HG02588 (cell line): Measurements from ENCODE around the gene NR1D2.
"Not testable (repeated sequence)": the region's sequence is repeated elsewhere in the genome, so short reads cannot be mapped to it uniquely, and the experiment has no call there.

ENCODE experiments used
- ATAC-seq: cut with Tn5 transposase; IDR thresholded peaks from one replicate; pipeline ENCODE4 v1.9.1; 2021; ENCODE audit warnings: mild to moderate bottlenecking, moderate library complexity; ENCODE audit not compliant: unreplicated experiment

NR1D2 gene

GRCh38 chr3:24002129-24002528, 57.0 kb downstream of the NR1D2 start:
- ATAC-seq: no peak

GRCh38 chr3:24003466-24003865, 58.4 kb downstream of the NR1D2 start:
- ATAC-seq: no peak

GRCh38 chr3:24004171-24004938, 59.3 kb downstream of the NR1D2 start:
- peak; percentile 90 for ATAC-seq

GRCh38 chr3:24005669-24006068, 60.6 kb downstream of the NR1D2 start:
- no peak for ATAC-seq

- ATAC-seq: not testable (repeated sequence)
Observed at GRCh38 chr3:24010834-24011233, 65.7 kb downstream of the NR1D2 start.

GRCh38 chr3:24012589-24013269, 67.6 kb downstream of the NR1D2 start:
- peak; percentile 58 for ATAC-seq

- ATAC-seq: no peak
Observed at GRCh38 chr3:24017305-24017704, 72.2 kb downstream of the NR1D2 start.

- ATAC-seq: no peak
Observed at GRCh38 chr3:24018784-24019570, 73.9 kb downstream of the NR1D2 start.

GRCh38 chr3:24019585-24019984, 74.5 kb downstream of the NR1D2 start:
- ATAC-seq: no peak

GRCh38 chr3:24020036-24020691, 75.1 kb downstream of the NR1D2 start:
- no peak for ATAC-seq

GRCh38 chr3:24023197-24023596, 78.1 kb downstream of the NR1D2 start:
- ATAC-seq: no peak

GRCh38 chr3:24025805-24026204, 80.7 kb downstream of the NR1D2 start:
- no peak for ATAC-seq

GRCh38 chr3:24026665-24027064, 81.6 kb downstream of the NR1D2 start:
- ATAC-seq: not testable (repeated sequence)

GRCh38 chr3:24027946-24028345, 82.9 kb downstream of the NR1D2 start:
- ATAC-seq: no peak
